ENCODE results near the gene SLC33A1.
"Not testable (repeated sequence)": the region's sequence is repeated elsewhere in the genome, so short reads cannot be mapped to it uniquely, and the experiment has no call there.

Gene SLC33A1

DNA sequence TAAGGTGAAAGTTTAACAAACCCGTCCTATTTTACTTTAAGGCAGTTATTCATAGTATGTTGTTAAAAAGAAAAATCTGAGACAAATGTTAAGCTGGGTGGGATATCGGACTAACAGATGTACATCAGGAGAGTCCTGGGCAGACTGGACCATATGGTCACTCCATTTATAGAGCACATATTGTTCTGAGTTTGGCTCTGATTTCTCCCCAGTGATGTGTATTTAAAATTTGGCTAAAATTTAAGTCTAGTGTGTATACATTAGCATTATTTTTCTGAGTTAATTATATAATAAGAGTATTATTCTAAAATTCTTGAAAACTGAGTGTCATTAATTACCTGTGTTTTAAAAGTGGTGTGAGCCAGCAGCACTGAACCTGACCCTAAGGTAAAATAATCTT lies 22.3 kb upstream of the SLC33A1 start:
- peaks cover 17% of the 10 kb centered on the region for H3K4me1 ChIP-seq (ENCODE audit: insufficient read depth, low read length)

DNA sequence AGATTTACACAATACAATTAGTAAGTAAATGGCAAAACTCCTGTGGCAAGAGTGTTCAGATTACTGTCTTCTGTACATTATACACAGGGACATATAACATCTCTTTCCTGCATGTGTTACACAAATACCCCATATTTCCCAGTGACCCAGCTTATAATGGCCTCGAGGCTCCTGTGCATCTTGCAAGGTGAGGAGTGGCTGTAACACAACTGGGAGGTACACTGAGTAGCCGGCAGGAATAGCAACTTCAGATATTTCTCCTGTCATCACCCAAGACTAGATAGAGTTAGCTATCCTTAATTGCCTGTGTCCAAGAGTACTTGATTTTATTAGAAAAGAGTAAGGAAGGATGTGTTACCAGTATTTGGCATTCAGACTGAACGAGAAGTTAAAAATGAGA lies 21.8 kb upstream of the SLC33A1 start:
- peaks cover 17% of the 10 kb centered on the region for H3K4me1 ChIP-seq (ENCODE audit: insufficient read depth, low read length)
- no peaks in the 10 kb centered on the region for H3K36me3 ChIP-seq (ENCODE audit: insufficient read depth, low read length)
- H3K9ac ChIP-seq (ENCODE audit: low read depth, low read length): no peak overlapping the region
- no peak overlapping the region for H3K4me3 ChIP-seq (ENCODE audit: low read length)
- 87% methylated on average over 3 of the region's 3 CpGs for WGBS
- H3K9me3 ChIP-seq (ENCODE audit: insufficient read depth, low read depth, low read length): no peaks in the 10 kb centered on the region
- H3K27ac ChIP-seq (ENCODE audit: low read depth, low read length): no peak overlapping the region
- no peaks in the 10 kb centered on the region for H3K27me3 ChIP-seq (ENCODE audit: insufficient read depth, low read length)

More for the DNA sequence above, 22.3 kb upstream of the SLC33A1 start:
- H3K9me3 ChIP-seq (ENCODE audit: insufficient read depth, low read depth, low read length): no peaks in the 10 kb centered on the region
- no peak overlapping the region for H3K9ac ChIP-seq (ENCODE audit: low read depth, low read length)
- no peaks in the 10 kb centered on the region for H3K27me3 ChIP-seq (ENCODE audit: insufficient read depth, low read length)
- WGBS: 98% methylated on average over 2 of the region's 2 CpGs
- no peak overlapping the region for H3K4me3 ChIP-seq (ENCODE audit: low read length)
- no peaks in the 10 kb centered on the region for H3K36me3 ChIP-seq (ENCODE audit: insufficient read depth, low read length)
- H3K27ac ChIP-seq (ENCODE audit: low read depth, low read length): no peak overlapping the region

DNA sequence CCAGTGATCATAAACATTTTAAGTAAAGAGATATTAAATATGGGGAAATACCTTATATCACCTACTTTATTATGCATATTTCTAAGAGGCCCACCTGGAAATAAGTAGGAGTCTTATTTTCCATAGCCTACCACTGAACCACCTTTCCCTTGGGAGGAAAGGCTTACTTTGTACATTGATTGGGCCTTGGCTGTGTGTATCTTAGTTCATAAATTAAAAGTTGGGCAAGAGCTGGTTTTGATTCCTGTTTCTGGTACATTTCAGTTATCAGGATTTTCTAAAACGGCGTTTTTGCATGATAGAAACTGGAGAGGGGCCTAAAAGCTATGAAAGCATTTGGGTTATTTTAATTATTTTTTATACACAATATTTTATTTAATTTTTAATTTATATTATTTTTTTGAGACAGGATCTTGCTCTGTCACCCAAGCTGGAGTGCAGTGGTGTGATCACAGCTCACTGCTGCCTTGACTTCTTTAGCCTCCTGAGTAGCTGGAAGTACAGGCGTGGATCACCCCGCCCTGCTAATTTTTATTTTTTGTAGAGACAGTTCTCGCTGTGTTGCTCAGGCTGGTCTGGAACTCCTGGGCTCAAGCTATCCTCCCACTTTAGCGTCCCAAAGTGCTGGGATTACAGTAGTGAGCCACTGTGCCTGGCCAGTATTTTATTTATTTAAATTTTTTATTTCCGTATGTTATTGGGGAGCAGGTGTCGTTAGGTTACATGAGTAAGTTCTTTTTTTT lies 18.8 kb upstream of the SLC33A1 start:
- H3K27me3 ChIP-seq (ENCODE audit: insufficient read depth, low read length): no peaks in the 10 kb centered on the region
- no peak overlapping the region for H3K27ac ChIP-seq (ENCODE audit: low read depth, low read length)
- no peaks in the 10 kb centered on the region for H3K9me3 ChIP-seq (ENCODE audit: insufficient read depth, low read depth, low read length)
- peak overlapping the region; percentile 75; the same call in 1 of the 2 replicates for H3K4me3 ChIP-seq (ENCODE audit: low read length)
- H3K4me1 ChIP-seq (ENCODE audit: insufficient read depth, low read length): peaks cover 25% of the 10 kb centered on the region
- WGBS: 80% methylated on average over 6 of the region's 8 CpGs
- no peak overlapping the region for H3K9ac ChIP-seq (ENCODE audit: low read depth, low read length)
- no peaks in the 10 kb centered on the region for H3K36me3 ChIP-seq (ENCODE audit: insufficient read depth, low read length)

DNA sequence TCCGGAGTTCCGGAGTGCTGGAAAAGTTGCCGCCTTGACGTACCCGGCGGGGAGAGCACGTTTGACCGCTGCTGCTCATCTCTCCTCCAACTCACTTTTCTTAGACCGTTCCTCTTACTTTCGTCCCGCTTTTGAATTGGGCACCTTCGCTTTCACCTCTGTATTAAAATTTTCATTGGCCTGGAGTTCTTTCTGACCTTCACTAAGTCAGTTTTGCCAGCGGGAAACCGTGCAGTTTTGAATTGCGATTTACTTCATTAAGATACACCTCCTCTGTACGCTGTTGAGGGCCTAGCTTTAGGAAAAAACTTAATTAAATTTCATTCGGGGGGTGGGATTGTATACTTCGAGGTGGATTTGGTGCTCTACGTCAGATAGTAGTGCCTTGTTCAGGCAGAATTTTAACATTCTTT lies 17.5 kb upstream of the SLC33A1 start:
- Histone ChIP-seq H3K4me1 (ENCODE audit: insufficient read depth, low read length) (peaks cover 25% of the 10 kb centered on the region), H3K36me3 (ENCODE audit: insufficient read depth, low read length) (no peaks in the 10 kb centered on the region), H3K9ac (ENCODE audit: low read depth, low read length) (peak overlapping the region; percentile 99), H3K27me3 (ENCODE audit: insufficient read depth, low read length) (no peaks in the 10 kb centered on the region), H3K9me3 (ENCODE audit: insufficient read depth, low read depth, low read length) (no peaks in the 10 kb centered on the region), H3K4me3 (ENCODE audit: low read length) (peak overlapping the region; percentile 75), H3K27ac (ENCODE audit: low read depth, low read length) (peak overlapping the region; percentile 96)
- WGBS: under 1% methylated on average over 19 of the region's 19 CpGs

DNA sequence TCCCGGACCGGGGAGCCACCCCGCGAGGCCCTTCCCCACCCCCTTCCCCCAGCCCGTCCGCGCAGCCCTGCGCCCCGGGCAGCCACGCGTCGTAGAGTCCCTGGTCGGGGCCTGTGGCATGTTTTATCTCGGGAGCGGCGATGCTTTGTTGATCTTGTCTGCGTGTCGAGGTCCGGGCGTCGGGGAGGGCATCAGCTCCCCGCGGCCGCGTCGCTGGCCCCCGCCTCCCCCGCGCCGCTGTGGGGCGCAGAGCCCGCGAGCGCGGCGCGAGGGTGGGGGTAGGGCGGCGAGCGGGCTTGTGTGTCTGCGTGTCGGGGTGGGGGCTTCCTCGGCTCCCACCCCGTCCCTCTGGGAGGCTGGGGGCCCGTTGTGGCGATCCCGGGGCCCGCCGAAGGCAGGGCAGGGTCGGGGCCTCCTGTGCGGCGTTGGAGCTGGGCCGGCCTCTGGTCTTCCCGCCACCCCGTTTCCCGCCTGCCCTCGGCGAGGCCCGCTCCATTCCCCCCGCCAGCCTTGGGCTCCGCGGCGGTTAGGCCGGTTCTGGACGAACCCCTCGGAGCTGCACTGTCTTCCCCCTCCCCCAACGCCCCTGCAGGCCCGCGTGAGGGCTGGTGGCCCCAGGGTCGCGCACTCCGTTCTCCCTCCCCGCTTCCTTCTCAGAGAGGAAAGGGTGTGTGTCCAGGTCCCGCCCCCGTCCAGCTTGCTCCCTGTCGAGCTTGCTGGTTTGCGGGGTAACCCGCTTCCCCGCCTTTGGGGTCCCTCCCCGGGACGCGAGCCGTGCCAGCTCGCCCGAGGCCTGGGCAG lies 16.9 kb upstream of the SLC33A1 start:
- Histone ChIP-seq H3K9ac (ENCODE audit: low read depth, low read length) (peak overlapping the region; percentile 99), H3K36me3 (ENCODE audit: insufficient read depth, low read length) (no peaks in the 10 kb centered on the region), H3K9me3 (ENCODE audit: insufficient read depth, low read depth, low read length) (no peaks in the 10 kb centered on the region), H3K4me3 (ENCODE audit: low read length) (peak overlapping the region; percentile 75), H3K27me3 (ENCODE audit: insufficient read depth, low read length) (no peaks in the 10 kb centered on the region), H3K4me1 (ENCODE audit: insufficient read depth, low read length) (peaks cover 25% of the 10 kb centered on the region), H3K27ac (ENCODE audit: low read depth, low read length) (peak overlapping the region; percentile 96)
- under 1% methylated on average over 85 of the region's 85 CpGs for WGBS

DNA sequence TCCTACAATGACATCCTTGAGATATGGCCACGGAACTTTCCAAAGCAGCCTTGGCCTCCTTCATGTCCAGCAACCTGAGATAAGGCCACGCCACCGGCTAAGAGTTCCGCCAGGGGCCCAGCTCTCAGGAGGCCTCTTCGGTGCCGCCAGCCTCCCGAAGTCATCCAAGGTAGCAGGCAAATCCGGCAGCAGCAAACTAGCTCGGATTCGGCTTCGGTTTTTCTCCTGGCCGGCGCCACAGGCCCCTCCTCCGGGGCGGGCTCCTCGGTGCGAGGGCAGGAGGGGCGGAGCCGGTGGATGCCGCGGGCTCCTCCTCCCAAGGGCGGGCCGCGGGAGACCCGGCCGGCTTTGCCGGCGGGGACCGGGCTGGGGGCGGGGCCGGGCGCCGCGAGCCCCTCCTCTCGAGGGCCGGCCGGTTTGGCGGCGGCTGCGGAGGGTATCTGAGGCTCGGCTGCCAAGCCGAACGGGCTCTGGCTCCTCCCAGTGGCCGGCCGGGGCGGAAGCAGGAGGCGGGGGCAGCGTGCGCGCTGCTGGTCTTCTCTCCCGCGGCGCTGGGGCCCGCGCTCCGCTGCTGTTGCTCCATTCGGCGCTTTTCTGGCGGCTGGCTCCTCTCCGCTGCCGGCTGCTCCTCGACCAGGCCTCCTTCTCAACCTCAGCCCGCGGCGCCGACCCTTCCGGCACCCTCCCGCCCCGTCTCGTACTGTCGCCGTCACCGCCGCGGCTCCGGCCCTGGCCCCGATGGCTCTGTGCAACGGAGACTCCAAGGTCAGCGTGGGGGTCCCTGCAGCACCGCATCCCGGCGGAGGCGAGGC lies 16.1 kb upstream of the SLC33A1 start, which contains the start of gene GMPS:
Gene GMPS (plus strand): TSS at position 518 of the 812 bp plus-strand sequence. CDS start 221 bp downstream, at position 739.
- no peaks in the 10 kb centered on the region for H3K9me3 ChIP-seq (ENCODE audit: insufficient read depth, low read depth, low read length)
- H3K4me1 ChIP-seq (ENCODE audit: insufficient read depth, low read length): peaks cover 19% of the 10 kb centered on the region
- peak within 1 kb of the TSS; percentile 99 for H3K9ac ChIP-seq (ENCODE audit: low read depth, low read length)
- H3K27ac ChIP-seq (ENCODE audit: low read depth, low read length): peak within 1 kb of the TSS; percentile 96
- WGBS: under 1% methylated on average over 83 of the region's 83 CpGs
- peak within 1 kb of the TSS; percentile 75 for H3K4me3 ChIP-seq (ENCODE audit: low read length)
- no peaks in the 10 kb centered on the region for H3K27me3 ChIP-seq (ENCODE audit: insufficient read depth, low read length)
- H3K36me3 ChIP-seq (ENCODE audit: insufficient read depth, low read length): no peaks in the 10 kb centered on the region

DNA sequence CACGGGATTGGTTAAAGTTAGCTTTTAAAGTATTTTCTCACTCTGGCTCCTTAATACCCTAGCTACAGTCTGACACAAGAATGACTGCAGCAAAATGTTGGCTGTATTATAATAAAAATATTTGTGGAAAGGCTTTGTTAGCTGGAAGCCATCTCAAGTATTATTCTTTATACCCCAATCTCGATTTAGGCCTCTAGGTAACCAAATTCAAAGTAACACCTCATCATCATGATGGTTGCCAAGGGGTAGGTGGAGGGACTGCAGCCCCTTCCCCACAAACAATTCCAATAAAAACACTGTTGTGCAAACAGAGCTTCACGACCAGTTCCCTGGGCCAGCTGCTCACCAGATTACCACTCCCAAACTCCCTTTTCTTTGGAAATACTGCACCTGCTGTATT lies 15.5 kb upstream of the SLC33A1 start:
- peak overlapping the region; percentile 84 for H3K27ac ChIP-seq (ENCODE audit: low read depth, low read length)
- H3K4me3 ChIP-seq (ENCODE audit: low read length): peak overlapping the region; percentile 46
- H3K36me3 ChIP-seq (ENCODE audit: insufficient read depth, low read length): no peaks in the 10 kb centered on the region
- no peaks in the 10 kb centered on the region for H3K27me3 ChIP-seq (ENCODE audit: insufficient read depth, low read length)
- H3K9ac ChIP-seq (ENCODE audit: low read depth, low read length): peak overlapping the region; percentile 35
- H3K4me1 ChIP-seq (ENCODE audit: insufficient read depth, low read length): peaks cover 18% of the 10 kb centered on the region
- H3K9me3 ChIP-seq (ENCODE audit: insufficient read depth, low read depth, low read length): no peaks in the 10 kb centered on the region
- WGBS: 22% methylated on average over 1 of the region's 3 CpGs

DNA sequence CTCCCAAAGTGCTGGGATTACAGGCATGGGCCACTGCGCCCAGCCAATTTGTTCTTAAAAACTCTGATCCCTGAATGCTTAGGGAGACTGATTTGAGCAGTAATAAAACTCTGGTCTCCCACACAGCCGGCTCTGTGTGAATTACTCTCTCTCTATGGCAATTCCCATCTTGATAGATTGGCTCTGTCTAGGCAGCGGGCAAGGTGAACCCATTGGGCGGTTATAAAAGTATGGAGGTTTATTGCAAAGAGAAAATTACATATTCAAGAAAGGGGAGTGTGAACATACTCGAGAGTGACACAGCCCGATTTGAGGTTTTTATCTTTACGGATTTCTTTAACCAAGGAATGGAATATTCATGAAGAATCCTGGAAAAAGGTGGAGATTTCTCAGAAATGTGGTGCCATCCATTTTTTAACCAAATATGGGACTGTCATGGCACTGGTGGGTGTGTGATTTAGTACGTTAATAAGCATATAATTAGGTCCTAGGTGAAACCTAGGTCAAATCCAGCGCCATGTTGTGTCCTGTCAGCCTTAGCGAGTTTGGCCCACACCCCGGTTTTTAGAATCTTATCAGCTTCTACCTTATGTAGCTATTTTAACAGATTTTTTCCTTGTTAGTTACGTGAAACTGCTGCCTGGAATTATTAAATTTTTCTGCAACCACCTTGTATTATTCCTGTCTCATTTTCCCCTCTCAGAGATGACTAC lies 9.0 kb upstream of the SLC33A1 start:
- no peak overlapping the region for H3K9ac ChIP-seq (ENCODE audit: low read depth, low read length)
- no peaks in the 10 kb centered on the region for H3K9me3 ChIP-seq (ENCODE audit: insufficient read depth, low read depth, low read length)
- H3K4me1 ChIP-seq (ENCODE audit: insufficient read depth, low read length): no peaks in the 10 kb centered on the region
- WGBS: 89% methylated on average over 12 of the region's 12 CpGs
- H3K36me3 ChIP-seq (ENCODE audit: insufficient read depth, low read length): no peaks in the 10 kb centered on the region
- H3K4me3 ChIP-seq (ENCODE audit: low read length): no peak overlapping the region
- no peaks in the 10 kb centered on the region for H3K27me3 ChIP-seq (ENCODE audit: insufficient read depth, low read length)
- H3K27ac ChIP-seq (ENCODE audit: low read depth, low read length): no peak overlapping the region

DNA sequence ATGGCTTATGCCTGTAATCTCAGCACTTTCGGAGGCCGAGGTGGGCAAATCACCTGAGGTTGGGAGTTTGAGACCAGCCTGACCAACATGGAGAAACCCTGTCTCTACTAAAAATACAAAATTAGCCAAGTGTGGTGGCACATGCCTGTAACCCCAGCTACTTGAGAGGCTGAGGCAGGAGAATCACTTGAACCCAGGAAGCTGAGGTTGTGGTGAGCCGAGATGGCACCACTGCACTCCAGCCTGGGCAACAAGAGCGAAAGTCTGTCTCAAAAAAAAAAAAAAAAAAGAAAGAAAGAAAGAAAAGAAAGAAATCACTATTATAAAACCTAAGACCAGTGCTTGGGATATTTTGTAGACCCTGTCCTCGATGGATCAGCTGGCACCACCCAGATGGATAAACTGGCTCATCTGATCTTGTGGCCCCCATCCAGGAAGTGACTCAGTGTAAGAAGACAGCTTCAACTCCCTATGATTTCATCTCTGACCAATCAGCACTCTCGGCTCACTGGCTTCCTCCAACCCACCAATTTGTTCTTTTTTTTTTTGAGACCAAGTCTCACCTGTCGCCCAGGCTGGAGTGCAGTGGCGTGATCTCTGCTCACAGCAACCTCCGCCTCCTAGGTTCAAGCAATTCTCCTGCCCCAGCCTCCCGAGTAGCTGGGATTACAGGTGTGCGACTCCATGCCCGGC lies 8.2 kb upstream of the SLC33A1 start:
- H3K9ac ChIP-seq (ENCODE audit: low read depth, low read length); H3K4me3 ChIP-seq (ENCODE audit: low read length); H3K36me3 ChIP-seq (ENCODE audit: insufficient read depth, low read length); H3K4me1 ChIP-seq (ENCODE audit: insufficient read depth, low read length); H3K27me3 ChIP-seq (ENCODE audit: insufficient read depth, low read length); H3K27ac ChIP-seq (ENCODE audit: low read depth, low read length); H3K9me3 ChIP-seq (ENCODE audit: insufficient read depth, low read depth, low read length): not testable (repeated sequence)
- WGBS: 89% methylated on average over 11 of the region's 12 CpGs

DNA sequence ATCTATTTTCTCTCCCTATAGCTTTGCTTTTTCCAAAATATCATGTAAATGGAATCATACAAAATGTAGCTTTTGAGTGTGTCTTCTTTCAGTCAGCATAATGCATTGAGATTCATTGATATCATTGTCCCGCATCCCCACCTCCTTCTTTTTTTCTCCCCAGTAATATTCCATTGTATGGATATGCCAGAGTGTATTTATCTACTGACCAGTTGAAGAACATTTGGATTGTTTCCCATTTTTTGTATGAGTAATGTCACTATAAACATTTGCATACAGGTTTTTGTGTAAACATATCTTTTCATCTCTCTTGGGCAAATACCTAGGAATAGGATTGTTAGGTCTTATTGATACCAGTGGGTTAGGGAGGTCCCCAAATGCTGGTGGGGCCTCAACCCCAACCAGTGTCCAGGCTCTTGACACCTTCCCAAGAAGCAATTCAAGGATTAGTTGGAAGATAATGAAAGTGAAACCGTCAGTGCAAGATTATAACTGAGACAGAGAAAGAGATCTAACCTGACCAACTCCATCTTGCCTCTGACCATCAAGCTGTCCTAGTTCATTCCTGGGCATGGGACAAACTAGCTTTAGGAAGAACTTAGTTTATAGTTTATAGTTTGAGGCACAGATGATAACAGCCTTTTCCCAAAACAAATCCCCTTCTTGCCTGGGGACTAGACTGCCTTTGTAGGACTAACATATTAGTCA lies 7.4 kb upstream of the SLC33A1 start:
- WGBS: 100% methylated on average over 1 of the region's 2 CpGs
- Histone ChIP-seq H3K36me3 (ENCODE audit: insufficient read depth, low read length) (no peaks in the 10 kb centered on the region), H3K27me3 (ENCODE audit: insufficient read depth, low read length) (no peaks in the 10 kb centered on the region), H3K9me3 (ENCODE audit: insufficient read depth, low read depth, low read length) (no peaks in the 10 kb centered on the region), H3K27ac (ENCODE audit: low read depth, low read length) (no peak overlapping the region), H3K9ac (ENCODE audit: low read depth, low read length) (no peak overlapping the region), H3K4me1 (ENCODE audit: insufficient read depth, low read length) (no peaks in the 10 kb centered on the region), H3K4me3 (ENCODE audit: low read length) (no peak overlapping the region)
